ENCODE data around the gene DIS3L2. TPM values are rescaled to one million over a fixed set of nuclear protein-coding genes. Genes with fewer than 3 reads are reported as not detected.

Gene DIS3L2
- total and polyA plus RNA-seq, 8 donors: 13.0 to 24.0 (median 16.8) TPM

DNA sequence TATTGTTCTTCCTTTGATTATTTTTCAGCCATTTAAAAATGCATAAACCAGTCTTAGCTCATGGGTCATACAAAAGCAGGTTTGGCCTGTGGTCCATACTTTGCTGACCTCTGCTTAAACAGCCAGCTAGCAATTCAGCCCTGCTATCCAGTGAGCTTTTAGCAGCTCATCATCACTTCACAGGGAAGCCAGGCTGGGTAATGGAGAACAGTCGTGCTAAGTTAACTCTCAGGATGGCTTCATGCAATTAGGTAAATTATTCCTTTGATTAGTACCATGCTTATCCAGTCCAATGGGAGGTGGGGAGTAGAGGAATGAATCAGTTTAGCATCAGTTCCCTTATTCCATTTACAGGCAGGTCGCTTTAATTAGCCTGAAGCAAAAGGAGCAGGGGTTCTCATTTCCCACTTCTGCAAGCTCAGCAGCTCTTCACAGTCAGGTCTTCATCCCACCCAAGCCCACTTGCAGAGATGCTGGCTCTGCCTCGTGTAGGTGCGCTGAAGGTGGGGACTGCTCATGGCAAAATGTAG, 307.2 kb downstream of the DIS3L2 start:
- no peak overlapping the region for H3K27ac ChIP-seq
- peaks cover 0 to 10% (median 0%) of the 10 kb centered on the region in 3 donors for H3K36me3 ChIP-seq
- ATAC-seq: no peak
- no peaks in the 10 kb centered on the region for H3K9me3 ChIP-seq
- no peaks in the 10 kb centered on the region for H3K27me3 ChIP-seq
- no peak for FAIRE-seq
- intact Hi-C loops (cut with DNase I): no loop called here
- no peaks in the 10 kb centered on the region for H3K4me1 ChIP-seq
- WGBS, 2 donors: 89 to 93% methylated on average over 4 of the region's 4 CpGs
- no peak for DNase-seq
- no peak overlapping the region for H3K4me3 ChIP-seq
- TF ChIP-seq, protein P1, sequence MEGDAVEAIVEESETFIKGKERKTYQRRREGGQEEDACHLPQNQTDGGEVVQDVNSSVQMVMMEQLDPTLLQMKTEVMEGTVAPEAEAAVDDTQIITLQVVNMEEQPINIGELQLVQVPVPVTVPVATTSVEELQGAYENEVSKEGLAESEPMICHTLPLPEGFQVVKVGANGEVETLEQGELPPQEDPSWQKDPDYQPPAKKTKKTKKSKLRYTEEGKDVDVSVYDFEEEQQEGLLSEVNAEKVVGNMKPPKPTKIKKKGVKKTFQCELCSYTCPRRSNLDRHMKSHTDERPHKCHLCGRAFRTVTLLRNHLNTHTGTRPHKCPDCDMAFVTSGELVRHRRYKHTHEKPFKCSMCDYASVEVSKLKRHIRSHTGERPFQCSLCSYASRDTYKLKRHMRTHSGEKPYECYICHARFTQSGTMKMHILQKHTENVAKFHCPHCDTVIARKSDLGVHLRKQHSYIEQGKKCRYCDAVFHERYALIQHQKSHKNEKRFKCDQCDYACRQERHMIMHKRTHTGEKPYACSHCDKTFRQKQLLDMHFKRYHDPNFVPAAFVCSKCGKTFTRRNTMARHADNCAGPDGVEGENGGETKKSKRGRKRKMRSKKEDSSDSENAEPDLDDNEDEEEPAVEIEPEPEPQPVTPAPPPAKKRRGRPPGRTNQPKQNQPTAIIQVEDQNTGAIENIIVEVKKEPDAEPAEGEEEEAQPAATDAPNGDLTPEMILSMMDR (IDR thresholded peaks at IDR 0.05): no peak

DNA sequence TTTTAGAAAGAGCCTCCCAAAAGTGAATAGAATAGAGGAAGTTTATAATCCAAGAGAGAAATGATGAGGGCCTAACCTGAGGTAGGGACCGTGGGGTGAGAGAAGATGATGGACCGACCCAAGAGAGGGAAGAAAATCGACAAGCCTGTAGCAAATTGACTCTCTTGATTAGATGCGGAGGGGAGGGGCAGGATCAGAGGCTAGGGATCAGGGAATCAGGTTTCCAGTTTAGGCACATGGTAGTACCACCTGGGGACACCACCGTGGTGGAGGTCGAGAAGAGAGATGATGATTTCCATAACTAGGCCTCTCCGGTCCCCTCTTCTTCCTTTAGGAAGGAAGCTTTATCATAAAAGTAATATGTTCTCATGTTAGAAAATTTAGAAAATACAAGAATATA, 308.4 kb downstream of the DIS3L2 start:
- WGBS, 2 donors: 92 to 94% methylated on average over 7 of the region's 7 CpGs
- no peak for DNase-seq
- ATAC-seq: no peak
- TF ChIP-seq, protein P1 (IDR thresholded peaks at IDR 0.05): no peak
- Histone ChIP-seq H3K4me3 (no peak overlapping the region), H3K9me3 (no peaks in the 10 kb centered on the region), H3K4me1 (no peaks in the 10 kb centered on the region), H3K27me3 (no peaks in the 10 kb centered on the region), H3K36me3 (no peaks in the 10 kb centered on the region), H3K27ac (no peak overlapping the region)
- intact Hi-C loops (cut with DNase I): no loop called here
- FAIRE-seq: no peak

DNA sequence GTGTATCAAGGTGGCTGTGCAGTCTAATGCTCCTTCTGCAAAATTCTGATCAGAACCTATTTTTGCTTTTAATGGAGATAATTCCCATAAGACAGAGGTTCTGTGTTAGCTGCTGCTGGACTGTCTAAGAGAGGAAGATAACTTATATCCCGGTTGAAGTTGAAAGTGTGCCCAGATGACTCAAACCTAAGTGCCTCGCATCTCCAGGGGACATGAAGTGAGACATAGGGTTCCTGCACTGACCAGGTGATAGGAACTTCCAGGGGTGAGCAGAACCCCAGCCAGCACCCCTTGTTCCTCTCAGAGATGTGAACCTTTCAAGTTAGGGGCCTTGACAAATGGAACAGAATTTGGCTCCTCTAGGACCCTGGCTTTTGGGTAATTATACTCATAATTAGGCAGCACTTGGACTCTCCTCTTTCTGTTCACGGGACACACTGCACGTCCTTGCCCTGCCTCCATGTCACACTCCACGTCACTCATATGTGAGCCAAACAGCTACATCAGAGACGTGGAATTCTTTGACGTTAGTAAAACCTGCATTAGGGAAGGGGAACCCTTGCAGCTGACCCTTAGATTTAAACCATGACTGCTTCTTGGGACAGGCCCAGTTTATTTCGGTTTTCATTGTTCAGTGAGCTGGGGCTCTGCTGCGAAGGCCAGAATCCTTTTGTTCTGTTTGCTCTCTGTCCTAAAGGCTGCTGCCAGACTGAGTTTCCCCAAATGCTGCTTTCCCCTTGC, 312.6 kb downstream of the DIS3L2 start:
- no peak for DNase-seq
- Histone ChIP-seq H3K9me3 (no peaks in the 10 kb centered on the region), H3K27me3 (no peaks in the 10 kb centered on the region), H3K36me3 (no peaks in the 10 kb centered on the region), H3K27ac (no peak overlapping the region), H3K4me1 (no peaks in the 10 kb centered on the region), H3K4me3 (no peak overlapping the region)
- WGBS, 2 donors: 85 to 86% methylated on average over 9 of the region's 9 CpGs
- no peak for FAIRE-seq
- TF ChIP-seq, protein P1 (IDR thresholded peaks at IDR 0.05): no peak
- intact Hi-C loops (cut with DNase I): no loop called here
- no peak for ATAC-seq

DNA sequence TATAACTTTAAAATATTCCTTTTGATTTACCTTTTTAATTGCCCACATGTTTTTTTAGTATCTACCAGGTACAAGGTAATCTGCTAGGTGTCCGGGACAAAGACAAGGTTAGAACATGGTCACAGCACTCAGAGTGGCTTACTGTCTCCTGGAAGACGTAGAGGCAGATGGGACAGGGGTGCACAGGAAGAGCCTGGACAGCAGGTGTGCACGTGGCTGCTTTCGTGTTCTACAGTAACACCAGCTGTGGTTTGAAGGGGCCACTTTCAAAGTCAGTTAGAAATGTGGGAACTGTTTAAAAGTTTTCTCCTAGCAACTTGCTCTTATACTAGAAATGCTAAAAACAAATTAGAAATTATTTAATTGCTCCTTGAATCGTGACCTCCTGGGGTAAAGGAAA, 314.2 kb downstream of the DIS3L2 start:
- TF ChIP-seq, protein P1 (IDR thresholded peaks at IDR 0.05): no peak
- Histone ChIP-seq H3K9me3 (no peaks in the 10 kb centered on the region), H3K27ac (no peak overlapping the region), H3K4me1 (no peaks in the 10 kb centered on the region), H3K27me3 (no peaks in the 10 kb centered on the region), H3K4me3 (no peak overlapping the region), H3K36me3 (no peaks in the 10 kb centered on the region)
- ATAC-seq (no peak), FAIRE-seq (no peak), DNase-seq (no peak)
- intact Hi-C loops (cut with DNase I): no loop called here
- 84 to 86% methylated on average over 5 of the region's 5 CpGs for WGBS, 2 donors

DNA sequence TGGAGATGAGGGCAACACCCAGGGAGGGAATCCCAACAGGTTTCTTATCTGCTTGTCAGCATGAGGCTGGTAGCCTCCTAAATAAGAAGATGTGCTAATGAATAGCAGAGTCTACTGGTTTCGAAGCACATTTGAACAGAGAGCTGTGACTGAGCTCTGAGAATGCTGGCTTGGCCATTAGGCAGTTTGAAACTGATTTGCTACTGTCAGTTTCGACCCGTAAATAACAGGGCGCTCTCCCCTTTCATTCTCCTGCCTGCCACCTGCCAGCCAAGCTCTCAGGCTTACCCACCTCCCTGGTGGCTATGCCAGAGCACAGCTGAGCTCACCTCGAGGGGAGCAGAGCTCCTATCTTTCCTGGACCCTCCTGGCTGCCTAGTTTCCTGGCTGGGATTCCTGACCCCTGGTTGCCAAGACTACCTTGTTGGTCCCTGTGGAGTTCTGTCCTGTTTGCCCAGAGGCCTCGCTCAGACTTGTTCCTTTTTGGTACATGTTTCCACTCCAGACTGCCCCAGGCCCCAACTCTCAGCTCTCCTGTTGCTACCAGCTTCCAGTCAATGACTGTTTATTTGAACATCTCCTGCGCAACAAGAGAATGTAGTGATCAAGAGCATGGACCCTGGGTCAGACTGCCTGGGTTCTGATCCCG, 314.7 kb downstream of the DIS3L2 start:
- no peaks in the 10 kb centered on the region for H3K27me3 ChIP-seq
- FAIRE-seq (no peak), ATAC-seq (no peak), DNase-seq (no peak)
- TF ChIP-seq, protein P1 (IDR thresholded peaks at IDR 0.05): no peak
- intact Hi-C loops (cut with DNase I): no loop called here
- H3K9me3 ChIP-seq: no peaks in the 10 kb centered on the region
- WGBS, 2 donors: 87 to 89% methylated on average over 8 of the region's 8 CpGs
- H3K4me1 ChIP-seq: no peaks in the 10 kb centered on the region
- no peak overlapping the region for H3K4me3 ChIP-seq
- no peak overlapping the region for H3K27ac ChIP-seq
- H3K36me3 ChIP-seq: no peaks in the 10 kb centered on the region

Data from pancreas (tissue), 10 donors.